Stimulated activated CD4-positive, alpha-beta T cell treated with anti-CD3 and anti-CD28 coated beads, Interleukin-12 subunit alpha, Interleukin-12 subunit beta, amount 100 ng/mL, for 4 hours (primary cell): Measurements from ENCODE around the gene FAM131C.

ENCODE experiments used
- DNase-seq: peaks from one replicate; pipeline ENCODE4 v3.0.0-alpha.2; 2020

The FAM131C gene

DNA sequence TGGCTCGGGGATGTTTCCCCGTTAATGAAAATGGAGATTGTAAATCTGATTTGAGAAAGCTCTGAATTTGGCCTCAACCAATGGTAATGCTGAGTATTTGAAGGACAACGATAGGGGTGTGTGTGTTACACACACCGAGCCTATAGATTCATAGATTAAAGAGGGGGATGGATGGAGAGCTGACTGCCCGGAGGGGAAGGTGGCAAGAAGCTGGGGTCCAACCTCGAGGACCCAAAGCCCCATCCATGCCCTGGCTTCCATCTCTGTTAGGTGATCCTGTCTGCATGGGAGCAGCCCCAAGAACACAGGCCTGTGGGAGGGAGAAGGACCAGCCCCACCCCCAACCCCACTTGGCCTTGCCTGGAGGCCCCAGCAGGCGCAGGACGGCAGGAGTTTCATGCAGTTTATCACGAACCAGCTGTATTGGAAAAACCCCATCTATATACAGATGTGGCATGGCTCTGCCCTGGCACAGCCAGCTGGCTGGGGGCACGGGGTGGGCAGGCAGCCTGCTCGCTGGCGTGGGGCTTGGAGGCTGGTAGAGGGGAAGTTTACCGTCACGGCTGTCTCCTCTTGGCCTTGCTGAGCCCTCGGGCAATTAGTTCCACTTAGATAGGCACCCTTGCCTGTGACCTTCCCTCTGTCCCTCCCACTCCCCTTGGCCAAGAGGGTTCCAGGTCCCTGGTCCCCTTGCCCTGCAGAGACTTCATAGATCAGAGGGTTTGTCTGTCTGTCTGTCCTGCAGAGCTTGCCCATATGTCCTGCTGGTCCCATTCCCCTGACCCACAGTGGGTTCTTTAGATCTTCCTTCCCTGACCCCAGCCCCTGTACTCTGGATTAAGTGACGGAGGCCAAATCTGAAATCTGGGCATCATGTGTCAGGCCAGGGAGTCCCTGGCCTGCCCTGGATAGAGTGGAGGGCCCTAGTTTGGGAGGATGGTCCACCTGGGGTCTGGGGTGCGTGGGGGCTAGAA, 58.7 kb downstream of the FAM131C start:
- no peak for DNase-seq

DNA sequence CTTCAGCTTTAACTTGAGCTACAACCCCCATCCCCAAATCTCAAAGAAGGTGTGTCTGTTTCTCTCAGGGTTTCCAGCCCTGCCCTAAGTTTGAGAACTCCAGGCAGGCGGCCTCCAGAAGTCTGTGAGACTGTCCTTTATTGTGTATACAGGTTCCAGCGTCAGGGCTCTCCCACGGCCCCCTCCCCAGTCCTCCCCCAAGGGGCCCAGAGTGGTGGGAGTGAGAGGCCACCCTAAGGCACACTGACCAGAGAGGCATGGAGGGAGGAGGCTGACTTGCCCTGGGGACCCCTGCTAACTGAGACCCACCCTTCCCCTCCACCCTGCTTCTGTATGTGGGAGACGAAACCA, 59.6 kb downstream of the FAM131C start:
- DNase-seq, result no peak

DNA sequence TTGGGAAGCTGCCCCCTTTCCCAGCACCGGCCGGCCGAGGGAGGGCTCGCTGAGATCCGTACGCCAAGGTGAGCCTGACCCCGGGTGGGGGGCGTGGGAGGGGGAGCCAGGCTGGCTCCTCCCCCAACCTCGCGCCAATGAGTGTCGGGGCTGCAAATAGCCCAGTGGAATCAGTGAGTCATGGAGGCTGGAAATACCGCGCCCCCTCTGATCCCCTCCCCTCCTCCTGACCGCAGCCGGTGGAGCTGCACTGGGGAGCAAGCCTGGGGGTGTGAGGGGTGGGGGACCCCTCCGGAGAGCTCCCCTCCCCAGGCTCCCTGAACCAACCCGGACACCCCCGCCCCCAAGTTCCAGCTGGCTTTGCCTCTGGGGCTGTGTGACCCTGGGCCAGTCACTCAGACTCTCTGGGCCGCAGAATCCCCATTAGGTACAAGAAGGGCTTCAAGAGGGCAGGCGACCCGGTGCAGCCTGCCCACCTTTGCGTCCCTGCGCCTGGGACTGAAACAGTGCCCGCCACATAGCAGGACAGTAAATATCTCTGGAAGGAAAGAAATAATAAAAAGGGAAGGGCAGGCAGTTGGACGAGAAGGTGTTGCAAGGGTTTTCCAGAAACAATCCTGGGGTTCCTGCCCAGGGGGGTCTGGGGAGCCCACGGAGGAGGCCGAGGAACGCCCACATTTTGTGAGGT, 60.1 kb downstream of the FAM131C start:
- DNase-seq, result peak; percentile 52

DNA sequence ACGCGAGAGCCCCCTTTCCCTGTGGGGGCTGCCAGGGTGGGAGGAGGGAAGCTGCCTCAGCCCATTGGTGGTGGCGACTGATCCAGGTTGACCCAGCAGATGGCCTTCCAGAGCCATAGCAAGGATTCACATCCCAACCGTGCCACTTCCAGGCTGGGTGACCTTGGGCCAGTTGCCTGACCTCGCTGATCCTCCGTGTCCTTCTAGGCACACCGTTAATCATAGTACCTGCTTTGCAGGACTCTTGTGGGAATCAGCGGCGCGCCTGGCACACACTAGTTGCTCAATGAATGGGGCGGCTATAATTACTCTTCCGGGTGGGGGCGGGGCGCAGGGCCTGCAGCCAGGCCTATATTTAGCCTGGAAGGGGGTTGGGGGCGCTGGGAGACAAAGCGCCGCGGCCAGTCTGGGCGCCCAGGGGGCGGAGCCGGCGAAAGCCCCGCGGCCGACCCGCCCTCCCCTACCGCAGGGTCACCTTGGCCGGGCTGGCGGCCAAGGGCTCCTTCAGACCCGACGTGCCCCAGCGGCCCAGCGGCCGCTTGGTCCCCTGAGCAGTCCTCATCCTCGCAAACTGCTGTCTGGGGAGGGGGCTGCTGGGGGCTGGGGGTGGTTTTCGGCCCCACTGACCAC, 60.7 kb downstream of the FAM131C start:
- DNase-seq, result peak; percentile 41

DNA sequence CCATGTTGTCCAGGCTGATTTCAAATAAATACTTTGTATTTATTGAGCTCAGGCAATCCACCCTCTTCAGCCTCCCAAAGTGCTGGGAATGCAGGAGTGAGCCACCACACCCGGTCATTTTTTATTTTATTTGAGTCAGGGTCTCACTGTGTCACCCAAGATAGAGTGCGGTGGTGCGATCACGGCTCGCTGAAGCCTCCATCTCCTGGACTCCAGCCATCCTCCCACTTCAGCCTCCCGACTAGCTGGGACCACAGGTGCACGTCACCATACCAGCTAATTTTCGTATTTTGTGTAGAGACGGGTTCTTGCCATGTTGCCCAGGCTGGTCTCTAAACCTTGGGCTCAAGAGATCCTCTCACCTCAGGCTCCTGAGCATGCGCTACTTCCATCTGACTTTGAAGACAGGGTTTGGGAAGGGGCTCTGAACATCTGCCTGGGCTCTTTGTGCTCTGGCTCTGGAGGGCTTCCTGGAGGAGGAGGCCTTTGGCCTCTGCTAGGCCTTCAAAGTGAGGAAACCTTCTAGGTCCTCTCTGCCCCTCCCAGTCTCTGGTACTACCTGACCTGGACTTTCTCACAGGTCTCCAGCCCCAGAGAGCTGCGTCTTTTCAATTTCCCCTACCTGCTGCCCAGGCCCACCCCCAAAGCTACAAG, 61.4 kb downstream of the FAM131C start:
- DNase-seq, result no peak

DNA sequence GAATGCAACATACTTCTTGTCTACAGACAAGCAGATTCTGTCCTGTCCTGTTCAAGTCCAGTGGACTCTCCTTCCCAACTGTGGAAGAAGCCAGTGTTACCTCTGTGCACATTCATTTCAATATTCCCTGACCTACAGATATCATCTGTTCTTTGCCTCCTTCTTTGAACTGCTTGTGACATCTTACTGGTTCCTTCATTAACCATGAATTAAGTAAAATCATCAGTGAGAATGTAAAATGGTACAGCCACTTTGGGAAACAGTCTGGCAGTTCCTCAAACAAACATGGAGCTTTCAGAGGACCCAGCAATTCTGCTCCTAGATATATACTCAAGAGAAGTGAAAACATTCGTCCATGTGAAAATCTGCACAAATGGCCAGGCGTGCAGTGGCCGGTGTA, 62.6 kb downstream of the FAM131C start:
- DNase-seq, result no peak

DNA sequence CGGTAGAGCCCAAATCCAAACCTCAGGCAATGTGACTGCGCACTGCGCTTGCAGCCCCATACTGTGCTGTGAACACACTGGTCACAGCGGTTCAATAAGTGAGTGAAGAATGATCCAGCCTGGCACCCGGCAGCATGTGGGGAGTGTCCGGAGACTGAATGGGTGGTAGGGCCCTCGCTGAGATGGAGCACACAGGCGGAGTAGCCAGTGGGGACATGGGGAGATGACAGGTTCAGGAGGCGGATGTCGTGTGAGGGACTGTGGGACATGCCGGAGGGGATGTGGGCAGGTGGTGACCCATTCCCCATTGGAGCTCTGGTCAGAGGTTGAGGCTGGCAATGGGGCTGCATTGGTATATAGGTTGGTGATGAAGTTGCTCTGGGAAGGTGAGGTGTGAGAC, 63.8 kb downstream of the FAM131C start:
- DNase-seq, result no peak

DNA sequence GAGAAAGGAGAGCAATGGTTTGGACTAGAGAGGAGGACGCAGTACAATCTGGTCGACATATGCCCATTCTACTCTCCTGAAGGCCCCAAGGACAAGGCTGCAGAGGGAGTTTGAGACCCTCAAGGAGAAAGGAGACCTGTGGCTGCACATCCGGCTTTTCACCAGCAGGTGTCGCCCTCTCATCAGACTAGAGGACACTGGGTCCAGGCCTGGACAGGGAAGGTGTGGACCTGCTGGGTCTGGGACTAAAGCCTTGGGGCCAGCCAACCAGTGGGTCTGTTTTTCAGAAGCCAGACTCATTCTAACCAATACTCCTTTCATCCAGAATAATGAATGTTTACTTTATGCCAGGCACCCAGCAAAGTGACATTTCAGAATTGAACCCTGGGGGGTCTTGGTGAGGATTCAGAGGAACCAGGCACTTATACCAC, 64.4 kb downstream of the FAM131C start:
- peak; percentile 68 for DNase-seq
